Peyer's patch (tissue), 4 donors: ENCODE results near the gene CALD1.

Source experiments
- CTCF ChIP-seq, 6 experiments: fragments of 450-650 bp in 4 of 6; fragments of 200-600 bp in 2 of 6; sonication (generic) in 1 of 6; IDR thresholded peaks; one replicate each; pipeline ENCODE4 v1.5.1; 2017 to 2019; ENCODE audit warnings: antibody characterized with exemption in 6 of 6, mild to moderate bottlenecking in 3 of 6, moderate library complexity in 1 of 6
- POLR2A ChIP-seq, 2 donors: fragments of 450-650 bp; IDR thresholded peaks; one replicate each; pipeline ENCODE4 v1.5.1; 2017; ENCODE audit warnings: antibody characterized with exemption in 2 of 2, mild to moderate bottlenecking in 2 of 2, moderate library complexity in 2 of 2

GRCh38 chr7:134852625-134853024, 73.2 kb downstream of the CALD1 start:
- TF ChIP-seq CTCF (IDR thresholded peaks at IDR 0.05) = no peak
- no peak for TF ChIP-seq POLR2A (IDR thresholded peaks at IDR 0.05)
